ENCODE data around the gene GCN1. TPM values are rescaled to one million over a fixed set of nuclear protein-coding genes. Genes with fewer than 3 reads are reported as not detected.

GCN1 gene
- total RNA-seq, 2 donors from 2014 or later = 94.4 to 177 TPM

GRCh38 chr12:120137833-120138232 lies 56.7 kb downstream of the GCN1 start:
- Mint-ChIP-seq H3K36me3 (ENCODE audit: low read depth) (peaks cover 100% of the 10 kb centered on the region), H3K4me1 (no peaks in the 10 kb centered on the region), H3K4me3 (no peak overlapping the region), H3K27ac (no peak overlapping the region), H3K9me3 (no peaks in the 10 kb centered on the region), H3K27me3 (no peaks in the 10 kb centered on the region)
- no peak for ATAC-seq (replicated peaks)

- H3K27me3 Mint-ChIP-seq = no peaks in the 10 kb centered on the region
- no peaks in the 10 kb centered on the region for H3K4me1 Mint-ChIP-seq
Measured at GRCh38 chr12:120136093-120136770, 58.3 kb downstream of the GCN1 start.

GRCh38 chr12:120134307-120134980 lies 60.1 kb downstream of the GCN1 start:
- Mint-ChIP-seq H3K36me3 (ENCODE audit: low read depth) (peaks cover 99% of the 10 kb centered on the region), H3K9me3 (no peaks in the 10 kb centered on the region), H3K4me1 (no peaks in the 10 kb centered on the region), H3K27me3 (no peaks in the 10 kb centered on the region), H3K4me3 (no peak overlapping the region), H3K27ac (no peak overlapping the region)
- ATAC-seq (replicated peaks) = no peak

More at GRCh38 chr12:120136093-120136770, 58.3 kb downstream of the GCN1 start:
- no peak overlapping the region for H3K27ac Mint-ChIP-seq
- no peaks in the 10 kb centered on the region for H3K9me3 Mint-ChIP-seq
- no peak for ATAC-seq (replicated peaks)
- H3K4me3 Mint-ChIP-seq = no peak overlapping the region
- H3K36me3 Mint-ChIP-seq (ENCODE audit: low read depth) = peaks cover 100% of the 10 kb centered on the region

- Mint-ChIP-seq H3K4me1 (no peaks in the 10 kb centered on the region), H3K4me3 (no peak overlapping the region), H3K36me3 (ENCODE audit: low read depth) (peaks cover 99% of the 10 kb centered on the region), H3K27me3 (no peaks in the 10 kb centered on the region), H3K27ac (peak overlapping the region; percentile 29), H3K9me3 (no peaks in the 10 kb centered on the region)
- ATAC-seq (replicated peaks) = no peak
Measured at GRCh38 chr12:120132863-120133385, 61.6 kb downstream of the GCN1 start.

- H3K4me3 Mint-ChIP-seq = no peak overlapping the region
- peaks cover 99% of the 10 kb centered on the region for H3K36me3 Mint-ChIP-seq (ENCODE audit: low read depth)
- ATAC-seq (replicated peaks) = no peak
- peak overlapping the region; percentile 62 for H3K27ac Mint-ChIP-seq
- H3K9me3 Mint-ChIP-seq = no peaks in the 10 kb centered on the region
- H3K4me1 Mint-ChIP-seq = peaks cover 6% of the 10 kb centered on the region
- no peaks in the 10 kb centered on the region for H3K27me3 Mint-ChIP-seq
Measured at GRCh38 chr12:120132054-120132836, 62.3 kb downstream of the GCN1 start.

GRCh38 chr12:120131116-120131515 lies 63.4 kb downstream of the GCN1 start:
- Mint-ChIP-seq H3K4me1 (peaks cover 17% of the 10 kb centered on the region), H3K9me3 (no peaks in the 10 kb centered on the region), H3K36me3 (ENCODE audit: low read depth) (peaks cover 99% of the 10 kb centered on the region), H3K27me3 (no peaks in the 10 kb centered on the region), H3K4me3 (no peak overlapping the region), H3K27ac (no peak overlapping the region)
- ATAC-seq (replicated peaks) = no peak

GRCh38 chr12:120130011-120130410 lies 64.5 kb downstream of the GCN1 start:
- Mint-ChIP-seq H3K36me3 (ENCODE audit: low read depth) (peaks cover 94% of the 10 kb centered on the region), H3K4me1 (peaks cover 18% of the 10 kb centered on the region), H3K27me3 (no peaks in the 10 kb centered on the region), H3K27ac (peak overlapping the region; percentile 11), H3K4me3 (no peak overlapping the region), H3K9me3 (no peaks in the 10 kb centered on the region)
- ATAC-seq (replicated peaks) = no peak

- no peaks in the 10 kb centered on the region for H3K9me3 Mint-ChIP-seq
- H3K4me1 Mint-ChIP-seq = peaks cover 27% of the 10 kb centered on the region
- peaks cover 60% of the 10 kb centered on the region for H3K36me3 Mint-ChIP-seq (ENCODE audit: low read depth)
- H3K4me3 Mint-ChIP-seq = peak overlapping the region; percentile 60
- ATAC-seq (replicated peaks) = peak; percentile 56
- peak overlapping the region; percentile 92 for H3K27ac Mint-ChIP-seq
- no peaks in the 10 kb centered on the region for H3K27me3 Mint-ChIP-seq
Measured at GRCh38 chr12:120126635-120127005, 67.9 kb downstream of the GCN1 start.

- Mint-ChIP-seq H3K4me3 (peak overlapping the region; percentile 60), H3K27ac (peak overlapping the region; percentile 92)
- ATAC-seq (replicated peaks) = peak; percentile 65
Measured at GRCh38 chr12:120125792-120126634, 68.5 kb downstream of the GCN1 start.

GRCh38 chr12:120125029-120125428 lies 69.5 kb downstream of the GCN1 start:
- Mint-ChIP-seq H3K9me3 (no peaks in the 10 kb centered on the region), H3K27me3 (no peaks in the 10 kb centered on the region), H3K36me3 (ENCODE audit: low read depth) (peaks cover 45% of the 10 kb centered on the region), H3K27ac (peak overlapping the region; percentile 92), H3K4me1 (peaks cover 40% of the 10 kb centered on the region), H3K4me3 (no peak overlapping the region)
- ATAC-seq (replicated peaks) = no peak

More at GRCh38 chr12:120125792-120126634, 68.5 kb downstream of the GCN1 start:
- H3K4me1 Mint-ChIP-seq = peaks cover 33% of the 10 kb centered on the region
- H3K36me3 Mint-ChIP-seq (ENCODE audit: low read depth) = peaks cover 54% of the 10 kb centered on the region
- H3K9me3 Mint-ChIP-seq = no peaks in the 10 kb centered on the region
- no peaks in the 10 kb centered on the region for H3K27me3 Mint-ChIP-seq

- H3K27ac Mint-ChIP-seq = peak overlapping the region; percentile 82
- peaks cover 53% of the 10 kb centered on the region for H3K4me1 Mint-ChIP-seq
- no peaks in the 10 kb centered on the region for H3K9me3 Mint-ChIP-seq
- no peaks in the 10 kb centered on the region for H3K27me3 Mint-ChIP-seq
- H3K4me3 Mint-ChIP-seq = peak overlapping the region; percentile 75
- peak; percentile 67 for ATAC-seq (replicated peaks)
- peaks cover 38% of the 10 kb centered on the region for H3K36me3 Mint-ChIP-seq (ENCODE audit: low read depth)
Measured at GRCh38 chr12:120121766-120122293, 72.7 kb downstream of the GCN1 start.

GRCh38 chr12:120121343-120121742 lies 73.2 kb downstream of the GCN1 start:
- Mint-ChIP-seq H3K4me1 (peaks cover 48% of the 10 kb centered on the region), H3K27ac (peak overlapping the region; percentile 82), H3K9me3 (no peaks in the 10 kb centered on the region), H3K4me3 (peak overlapping the region; percentile 75), H3K36me3 (ENCODE audit: low read depth) (peaks cover 33% of the 10 kb centered on the region), H3K27me3 (no peaks in the 10 kb centered on the region)
- ATAC-seq (replicated peaks) = peak; percentile 0

- Mint-ChIP-seq H3K36me3 (ENCODE audit: low read depth) (peaks cover 44% of the 10 kb centered on the region), H3K9me3 (no peaks in the 10 kb centered on the region), H3K27me3 (no peaks in the 10 kb centered on the region), H3K4me3 (peak overlapping the region; percentile 75), H3K4me1 (peaks cover 63% of the 10 kb centered on the region), H3K27ac (peak overlapping the region; percentile 91)
- ATAC-seq (replicated peaks) = peak; percentile 63
Measured at GRCh38 chr12:120119271-120119973, 75.1 kb downstream of the GCN1 start.
